Aorta (tissue), 5 donors: ENCODE measurements around the gene RGSL1. TPM values are rescaled to one million over a fixed set of nuclear protein-coding genes. Genes with fewer than 3 reads are reported as not detected.

ENCODE experiments used
- ATAC-seq: fragments of 200-7000 bp; cut with Tn5 transposase; one replicate; pipeline ENCODE4 v1.9.1; 2022; ENCODE audit warnings: moderate library complexity; ENCODE audit not compliant: low FRiP score
- DNase-seq, 2 donors: peaks; one replicate each; pipeline ENCODE4 v3.0.0-alpha.2; 2020
- H3K27ac ChIP-seq, 2 donors: one replicate each; pipeline ENCODE4 v1.5.1; 2013; ENCODE audit warnings: low read length in 2 of 2, mild to moderate bottlenecking in 2 of 2, moderate library complexity in 2 of 2, control low read depth in 1 of 2, inconsistent platforms in 1 of 2, low read depth in 1 of 2
- H3K27me3 ChIP-seq, 2 donors: one replicate each; pipeline ENCODE4 v1.6.1; 2013; ENCODE audit warnings: control low read depth in 1 of 2, low read length in 1 of 2, mild to moderate bottlenecking in 1 of 2, moderate library complexity in 1 of 2; ENCODE audit not compliant: insufficient read depth in 2 of 2, control insufficient read depth in 1 of 2
- H3K36me3 ChIP-seq, 2 donors: one replicate each; pipeline ENCODE4 v1.6.1; 2013; ENCODE audit warnings: control low read depth in 1 of 2, low read length in 1 of 2, mild to moderate bottlenecking in 1 of 2; ENCODE audit not compliant: insufficient read depth in 2 of 2, control insufficient read depth in 1 of 2
- H3K4me1 ChIP-seq, 2 donors: one replicate each; pipeline ENCODE4 v1.6.1; 2013; ENCODE audit warnings: low read length in 2 of 2, control low read depth in 1 of 2, mild to moderate bottlenecking in 1 of 2, moderate library complexity in 1 of 2; ENCODE audit not compliant: insufficient read depth in 2 of 2, control insufficient read depth in 1 of 2
- H3K4me3 ChIP-seq, 2 donors: one replicate each; pipeline ENCODE4 v1.5.1; 2013; ENCODE audit warnings: low read length in 2 of 2, control low read depth in 1 of 2, mild to moderate bottlenecking in 1 of 2
- H3K9me3 ChIP-seq: one replicate; pipeline ENCODE4 v1.6.1; 2013; ENCODE audit warnings: mild to moderate bottlenecking, low read length; ENCODE audit not compliant: control insufficient read depth
- WGBS, 2 donors: extraction: QIAGEN DNeasy Blood & Tissue Kit; methylation state at CpG; one replicate each; pipeline ENCODE4 v1.1.7; 2013; 5-methylcytosine and 5-hydroxymethylcytosine counted together
- intact Hi-C, 2 donors: fragments of 100-400 bp; cut with DNase I; formaldehyde crosslinking; loops; one replicate each; pipeline versions ENCODE4 v1.14.2 to v1.15.0; 2022
- polyA plus RNA-seq, 2 donors: library from polyadenylated mRNA; stranded (reverse); fragments of 200-250 nt; gene quantifications; one replicate each; pipeline ENCODE4 v1.2.3, GENCODE V29; 2013
- total RNA-seq, 2 donors: library from RNA; stranded (reverse); fragmentation: NEBNext Ultra II Directional; extraction: Animal tissue kit (Norgen Biotek cat#: 25700); gene quantifications; one replicate each; pipeline ENCODE4 v1.2.1, GENCODE V29; 2021
- donor health status: healthy with polysubstance abuse.
- donor health status: Bipolar disorder and iron deficiency.
- donor health status: DM: no; HTN: no; CAD: no.
- donor health status: DM: no; HTN: no; CAD: no.
- donor health status: DM: yes; HTN: yes; CAD: no.

RGSL1 gene
- total and polyA plus RNA-seq, 4 donors = not detected

- WGBS, 2 donors = 83 to 86% methylated on average over 3 of the region's 3 CpGs
- ATAC-seq = no peak
- Histone ChIP-seq H3K9me3 (peaks cover 2% of the 10 kb centered on the region), H3K4me1 (no peaks in the 10 kb centered on the region), H3K36me3 (no peaks in the 10 kb centered on the region), H3K4me3 (no peak overlapping the region), H3K27ac (no peak overlapping the region), H3K27me3 (no peaks in the 10 kb centered on the region)
- DNase-seq = no peak
- intact Hi-C loops = no loop called here
Measured at GRCh38 chr1:182459949-182460348, 10.0 kb downstream of the RGSL1 start.

- Histone ChIP-seq H3K36me3 (no peaks in the 10 kb centered on the region), H3K4me3 (no peak overlapping the region), H3K27ac (no peak overlapping the region), H3K27me3 (no peaks in the 10 kb centered on the region), H3K4me1 (no peaks in the 10 kb centered on the region), H3K9me3 (peaks cover 2% of the 10 kb centered on the region)
- intact Hi-C loops = no loop called here
- DNase-seq (no peak), ATAC-seq (no peak)
Measured at GRCh38 chr1:182460550-182460951, 10.6 kb downstream of the RGSL1 start.

- H3K36me3 ChIP-seq = no peaks in the 10 kb centered on the region
- 86 to 92% methylated on average over 4 of the region's 4 CpGs for WGBS, 2 donors
- DNase-seq (no peak), ATAC-seq (no peak)
- H3K9me3 ChIP-seq = peaks cover 10% of the 10 kb centered on the region
- peaks cover 0 to 3% of the 10 kb centered on the region in 2 donors for H3K27me3 ChIP-seq
- intact Hi-C loops = no loop called here
- H3K4me3 ChIP-seq = no peak overlapping the region
- H3K4me1 ChIP-seq = no peaks in the 10 kb centered on the region
- H3K27ac ChIP-seq = no peak overlapping the region
Measured at GRCh38 chr1:182473556-182473955, 23.6 kb downstream of the RGSL1 start.

DNA sequence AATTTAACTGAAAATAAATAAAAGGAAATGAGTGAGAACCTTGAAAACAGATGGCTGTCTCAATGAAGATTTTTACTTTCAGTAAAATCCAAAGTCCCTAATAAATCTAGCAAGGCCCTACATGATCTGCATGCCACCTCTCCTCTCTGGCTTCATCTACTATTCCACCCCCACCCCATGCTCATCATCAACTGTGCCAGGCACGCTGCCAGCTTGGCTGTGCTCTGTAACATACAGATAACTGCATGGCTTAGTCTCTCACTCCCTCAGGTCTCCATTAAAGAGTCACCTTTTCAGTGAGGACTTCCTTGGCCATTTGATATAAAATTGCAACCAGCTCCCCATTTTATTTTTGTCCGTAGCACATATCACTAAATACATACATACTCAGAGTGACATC, 26.7 kb downstream of the RGSL1 start:
- intact Hi-C loops = no loop called here
- WGBS, 2 donors = 73 to 85% methylated on average over 2 of the region's 2 CpGs
- Histone ChIP-seq H3K27ac (no peak overlapping the region), H3K27me3 (peaks cover 0 to 2% of the 10 kb centered on the region in 2 donors), H3K4me3 (no peak overlapping the region), H3K36me3 (no peaks in the 10 kb centered on the region), H3K9me3 (peaks cover 10% of the 10 kb centered on the region), H3K4me1 (no peaks in the 10 kb centered on the region)
- DNase-seq (no peak), ATAC-seq (no peak)

GRCh38 chr1:182478238-182478637, 28.3 kb downstream of the RGSL1 start:
- Histone ChIP-seq H3K4me3 (no peak overlapping the region), H3K9me3 (peaks cover 10% of the 10 kb centered on the region), H3K36me3 (no peaks in the 10 kb centered on the region), H3K4me1 (no peaks in the 10 kb centered on the region), H3K27ac (no peak overlapping the region), H3K27me3 (peaks cover 0 to 2% of the 10 kb centered on the region in 2 donors)
- ATAC-seq (no peak), DNase-seq (no peak)
- intact Hi-C loops = no loop called here

DNA sequence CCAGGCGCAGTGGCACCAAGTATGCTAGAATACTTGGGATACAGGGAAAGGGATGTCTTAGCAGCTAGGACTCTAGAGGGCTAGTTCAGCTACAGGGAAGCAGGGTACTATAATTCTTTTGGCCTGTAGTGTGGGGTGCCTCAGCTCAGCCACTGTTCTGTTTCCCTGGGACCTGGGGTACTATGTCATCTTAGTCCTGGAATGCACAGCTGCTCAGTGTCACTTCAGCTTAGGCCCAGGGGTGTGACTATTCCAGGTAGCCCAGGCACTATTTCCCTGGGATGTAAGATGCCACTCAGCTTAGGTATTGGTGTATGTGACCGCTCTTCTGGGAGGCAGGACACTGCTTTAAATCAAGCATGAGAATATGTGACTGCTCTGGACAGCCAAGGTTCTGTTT, 34.1 kb downstream of the RGSL1 start:
- H3K4me1 ChIP-seq = no peaks in the 10 kb centered on the region
- no peaks in the 10 kb centered on the region for H3K27me3 ChIP-seq
- no peak overlapping the region for H3K4me3 ChIP-seq
- intact Hi-C loops = no loop called here
- DNase-seq (no peak), ATAC-seq (no peak)
- no peak overlapping the region for H3K27ac ChIP-seq
- no peaks in the 10 kb centered on the region for H3K9me3 ChIP-seq
- 84% methylated on average over 2 of the region's 2 CpGs for WGBS, 2 donors
- H3K36me3 ChIP-seq = no peaks in the 10 kb centered on the region

- Histone ChIP-seq H3K27ac (no peak overlapping the region), H3K4me3 (no peak overlapping the region), H3K27me3 (no peaks in the 10 kb centered on the region), H3K9me3 (no peaks in the 10 kb centered on the region), H3K36me3 (no peaks in the 10 kb centered on the region), H3K4me1 (no peaks in the 10 kb centered on the region)
- DNase-seq = no peak
- intact Hi-C loops = no loop called here
- 43 to 47% methylated on average over 5 of the region's 5 CpGs for WGBS, 2 donors
- ATAC-seq = no peak
Measured at GRCh38 chr1:182484531-182485257, 34.7 kb downstream of the RGSL1 start.

DNA sequence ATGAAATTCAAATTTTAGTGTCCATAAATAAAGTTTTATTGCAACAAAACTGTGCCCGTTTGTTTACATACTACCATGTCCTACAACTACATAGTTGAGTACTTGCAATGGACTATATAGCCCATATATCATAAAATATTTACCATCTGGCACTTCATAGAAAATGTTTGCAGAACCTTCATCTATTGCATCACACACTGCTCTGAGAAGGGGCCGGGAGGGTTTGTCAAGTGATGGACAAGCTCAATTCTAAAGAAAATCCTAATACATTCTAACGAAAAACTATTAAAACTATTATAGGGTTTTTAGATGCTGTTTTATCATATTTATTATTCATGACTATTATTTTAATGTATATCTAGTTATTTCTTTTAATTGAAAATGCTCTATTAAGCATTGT, 35.9 kb downstream of the RGSL1 start:
- intact Hi-C loops = no loop called here
- no peak for ATAC-seq
- 88 to 90% methylated on average over 3 of the region's 3 CpGs for WGBS, 2 donors

DNA sequence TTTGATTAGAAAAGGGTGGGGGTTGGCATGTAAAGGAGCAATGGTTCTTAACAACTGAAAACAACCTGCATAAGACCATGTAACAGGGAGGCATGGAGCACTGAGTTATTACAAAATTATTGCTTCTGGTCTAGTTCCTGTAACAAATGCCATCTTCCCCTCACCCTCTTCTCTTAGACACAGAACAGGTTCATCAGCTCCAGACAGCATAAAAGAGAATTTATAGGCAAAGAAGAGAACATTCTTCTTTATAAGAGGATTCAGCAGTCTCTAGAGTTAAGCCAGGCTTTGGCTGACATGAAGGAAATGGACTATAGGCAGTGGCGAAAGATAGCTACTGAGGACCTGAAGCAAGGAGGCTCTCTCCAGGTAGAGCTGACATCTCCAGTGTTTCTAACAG, 38.9 kb downstream of the RGSL1 start:
- Histone ChIP-seq H3K36me3 (no peaks in the 10 kb centered on the region), H3K27ac (no peak overlapping the region), H3K4me3 (no peak overlapping the region), H3K4me1 (no peaks in the 10 kb centered on the region), H3K9me3 (peaks cover 2% of the 10 kb centered on the region), H3K27me3 (peaks cover 0 to 1% of the 10 kb centered on the region in 2 donors)
- no peak for ATAC-seq
- no peak for DNase-seq
- WGBS, 2 donors = 89 to 96% methylated on average over 1 of the region's 1 CpG
- intact Hi-C loops = no loop called here

More for the DNA sequence above, 35.9 kb downstream of the RGSL1 start:
- no peak for DNase-seq
- no peaks in the 10 kb centered on the region for H3K27me3 ChIP-seq
- H3K4me1 ChIP-seq = no peaks in the 10 kb centered on the region
- H3K9me3 ChIP-seq = peaks cover 2% of the 10 kb centered on the region
- H3K36me3 ChIP-seq = no peaks in the 10 kb centered on the region
- H3K27ac ChIP-seq = no peak overlapping the region
- H3K4me3 ChIP-seq = no peak overlapping the region
